Transverse colon (tissue), 4 donors: Measurements from ENCODE around the gene TMEM229B. TPM values are rescaled to one million over a fixed set of nuclear protein-coding genes. Genes with fewer than 3 reads are reported as not detected.
A peak's percentile ranks its signal among the peaks of the same experiment; 100 is the strongest.

ENCODE experiments used
- DNase-seq: peaks from one replicate; pipeline ENCODE4 v3.0.0-alpha.2; 2019
- H3K27ac ChIP-seq, 4 donors: fragments of 200-600 bp; sonication (generic); 2 replicates each; pipeline ENCODE4 v1.5.1; 2016 to 2018; ENCODE audit warnings: inconsistent platforms in 4 of 4
- H3K27me3 ChIP-seq: fragments of 200-600 bp; sonication (generic); 2 replicates; pipeline ENCODE4 v1.5.1; 2017; ENCODE audit warnings: inconsistent platforms
- H3K36me3 ChIP-seq, 4 donors: fragments of 200-600 bp; sonication (generic); 2 replicates each; pipeline ENCODE4 v1.5.1; 2017 to 2019; ENCODE audit warnings: inconsistent platforms in 4 of 4
- H3K4me1 ChIP-seq, 4 donors: fragments of 200-600 bp; sonication (generic); 2 replicates each; pipeline ENCODE4 v1.5.1; 2017 to 2020; ENCODE audit warnings: inconsistent platforms in 4 of 4
- H3K4me3 ChIP-seq, 4 donors: fragments of 200-600 bp; sonication (generic); 1 replicate in 1 of 4; 2 replicates in 3 of 4; pipeline versions ENCODE4 v1.5.1 to v1.6.1; 2017 to 2019; ENCODE audit warnings: inconsistent platforms in 4 of 4
- H3K9me3 ChIP-seq, 2 donors: fragments of 200-600 bp; sonication (generic); 2 replicates each; pipeline ENCODE4 v1.5.1; 2017 to 2019; ENCODE audit warnings: inconsistent platforms in 2 of 2
- CTCF ChIP-seq, 5 experiments: fragments of 200-600 bp in 3 of 5; fragments of 450-650 bp in 2 of 5; sonication (generic) in 3 of 5; IDR thresholded peaks; 1 replicate in 2 of 5; 2 replicates in 3 of 5; pipeline ENCODE4 v1.5.1; 2016 to 2017; ENCODE audit warnings: antibody characterized with exemption in 5 of 5, inconsistent platforms in 3 of 5, mild to moderate bottlenecking in 2 of 5, moderate library complexity in 1 of 5
- EP300 ChIP-seq: sonication (generic); formaldehyde crosslinking; IDR thresholded peaks from one replicate; pipeline ENCODE4 v1.6.1; 2017; ENCODE audit warnings: antibody characterized with exemption, low read depth
- POLR2A ChIP-seq: fragments of 450-650 bp; IDR thresholded peaks from one replicate; pipeline ENCODE4 v1.6.1; 2016; ENCODE audit warnings: antibody characterized with exemption, mild to moderate bottlenecking, moderate library complexity
- POLR2AphosphoS5 ChIP-seq, 3 donors: sonication (generic); formaldehyde crosslinking; IDR thresholded peaks; one replicate each; pipeline ENCODE4 v1.6.1; 2016; ENCODE audit warnings: antibody characterized with exemption in 3 of 3
- WGBS, 2 donors: methylation state at CpG; one replicate each; pipeline ENCODE4 v1.1.5; 2018; ENCODE audit warnings: low coverage in 1 of 2; 5-methylcytosine and 5-hydroxymethylcytosine counted together
- in situ Hi-C, 4 donors: fragments of 200-750 bp; cut with MboI; loops; one replicate each; pipeline versions ENCODE4 v1.15.0 to v1.15.1; 2017; ENCODE audit warnings: low sequenced_read_pairs in 3 of 4, low pct_ligation_motif_present in 1 of 4, low pct_unique_long_range_greater_than_20kb in 1 of 4
- intact Hi-C: fragments of 100-400 bp; cut with DNase I; formaldehyde crosslinking; loops from one replicate; pipeline ENCODE4 v1.15.1; 2023; ENCODE audit warnings: low total_unique reads
- total RNA-seq, 4 donors: library from RNA; depleted of rRNA; stranded (reverse); fragments of >200 nt; gene quantifications; one replicate each; pipeline ENCODE4 v1.1.0, GENCODE V29; 2016

TMEM229B gene
- total RNA-seq, 4 donors from 2014 or later: 3.7 to 13.5 (median 7.4) TPM

GRCh38 chr14:67514203-67514607, 25.7 kb upstream of the TMEM229B start:
- Histone ChIP-seq H3K27me3 (no peaks in the 10 kb centered on the region), H3K36me3 (no peaks in the 10 kb centered on the region), H3K27ac (peak overlapping the region; percentile 80 to 85 (median 83)), H3K4me3 (peak overlapping the region; percentile 66 to 97 (median 91)), H3K9me3 (no peaks in the 10 kb centered on the region), H3K4me1 (peaks cover 9 to 22% (median 19%) of the 10 kb centered on the region in 4 donors)
- 33% methylated on average over 9 of the region's 9 CpGs; no CpG with 5 or more reads in 1 of the 2 donors for WGBS, 2 donors
- in situ Hi-C loops (no loop called here), intact Hi-C loops (no loop called here)
- peak; percentile 28 for DNase-seq
- TF ChIP-seq POLR2A (no peak), CTCF (IDR thresholded peaks at IDR 0.05) (peak in 1 of 5 experiments; percentile 6)

GRCh38 chr14:67513631-67514108, 25.1 kb upstream of the TMEM229B start:
- peak; percentile 39 for DNase-seq
- peaks cover 9 to 22% (median 19%) of the 10 kb centered on the region in 4 donors for H3K4me1 ChIP-seq
- H3K4me3 ChIP-seq: peak overlapping the region in 1 of 4 donors; percentile 97
- TF ChIP-seq EP300: no peak
- intact Hi-C loops (no loop called here), in situ Hi-C loops (no loop called here)
- H3K36me3 ChIP-seq: no peaks in the 10 kb centered on the region
- 92% methylated on average over 1 of the region's 1 CpG; no CpG with 5 or more reads in 1 of the 2 donors for WGBS, 2 donors
- no peaks in the 10 kb centered on the region for H3K27me3 ChIP-seq
- H3K9me3 ChIP-seq: no peaks in the 10 kb centered on the region
- peak overlapping the region; percentile 80 to 85 (median 83) for H3K27ac ChIP-seq

GRCh38 chr14:67512463-67513310, 24.2 kb upstream of the TMEM229B start:
- H3K36me3 ChIP-seq: no peaks in the 10 kb centered on the region
- no peaks in the 10 kb centered on the region for H3K27me3 ChIP-seq
- in situ Hi-C loops (no loop called here), intact Hi-C loops (no loop called here)
- no peak for TF ChIP-seq POLR2AphosphoS5 (IDR thresholded peaks at IDR 0.05)
- no peak for TF ChIP-seq POLR2A
- no peak for TF ChIP-seq CTCF (IDR thresholded peaks at IDR 0.05)
- TF ChIP-seq EP300: no peak
- H3K9me3 ChIP-seq: no peaks in the 10 kb centered on the region
- 76 to 87% methylated on average over 2 to 8 of the region's 8 CpGs for WGBS, 2 donors
- H3K4me1 ChIP-seq: peaks cover 9 to 22% (median 19%) of the 10 kb centered on the region in 4 donors
- no peak overlapping the region for H3K27ac ChIP-seq
- H3K4me3 ChIP-seq: no peak overlapping the region
- DNase-seq: no peak

GRCh38 chr14:67510836-67511235, 22.3 kb upstream of the TMEM229B start:
- no peak overlapping the region for H3K27ac ChIP-seq
- H3K4me3 ChIP-seq: no peak overlapping the region
- no peaks in the 10 kb centered on the region for H3K27me3 ChIP-seq
- H3K4me1 ChIP-seq: peaks cover 9 to 20% (median 17%) of the 10 kb centered on the region in 4 donors
- WGBS, 2 donors: 82 to 89% methylated on average over 1 to 3 of the region's 3 CpGs
- intact Hi-C loops: no loop called here
- H3K36me3 ChIP-seq: no peaks in the 10 kb centered on the region
- no peak for TF ChIP-seq CTCF (IDR thresholded peaks at IDR 0.05)
- no peak for TF ChIP-seq EP300
- TF ChIP-seq POLR2AphosphoS5 (IDR thresholded peaks at IDR 0.05): no peak
- TF ChIP-seq POLR2A: no peak
- in situ Hi-C loops: no loop called here
- H3K9me3 ChIP-seq: no peaks in the 10 kb centered on the region
- DNase-seq: no peak
